Astrocyte (in vitro differentiated cells and primary cell): Measurements from ENCODE around the gene PLEKHA6. TPM values are rescaled to one million over a fixed set of nuclear protein-coding genes. Genes with fewer than 3 reads are reported as not detected.

Experiments used
- DNase-seq: peaks from one replicate; pipeline ENCODE4 v3.0.0-alpha.2; 2010; ENCODE audit warnings: low read depth
- FAIRE-seq: peaks from 2 replicates; lab custom pipeline; 2011; peaks lifted over from hg19 to GRCh38; lab: Jason Lieb, UNC
- H2AFZ ChIP-seq: 2 replicates; pipeline ENCODE4 v1.6.0; 2012; ENCODE audit warnings: low read depth, low read length, inconsistent platforms
- H3K27ac ChIP-seq: 2 replicates; pipeline ENCODE4 v1.5.1; 2011; ENCODE audit warnings: low read depth, low read length, inconsistent platforms
- H3K27me3 ChIP-seq: 2 replicates; pipeline ENCODE4 v1.6.0; 2011; ENCODE audit warnings: low read length, inconsistent platforms; ENCODE audit not compliant: insufficient read depth
- H3K36me3 ChIP-seq: 2 replicates; pipeline ENCODE4 v1.5.1; 2011; ENCODE audit warnings: low read length, inconsistent platforms; ENCODE audit not compliant: insufficient read depth
- H3K4me1 ChIP-seq: 2 replicates; pipeline ENCODE4 v1.5.1; 2011; ENCODE audit warnings: low read length, inconsistent platforms; ENCODE audit not compliant: insufficient read depth
- H3K4me2 ChIP-seq: 2 replicates; pipeline ENCODE4 v1.6.0; 2012; ENCODE audit warnings: low read length, inconsistent platforms
- H3K4me3 ChIP-seq: 2 replicates; pipeline ENCODE4 v1.5.1; 2011; ENCODE audit warnings: low read depth, mild to moderate bottlenecking, low read length, inconsistent platforms; ENCODE audit not compliant: insufficient read depth
- H3K79me2 ChIP-seq: 2 replicates; pipeline ENCODE4 v1.6.0; 2012; ENCODE audit warnings: mild to moderate bottlenecking, low read length, inconsistent platforms; ENCODE audit not compliant: insufficient read depth
- H3K9ac ChIP-seq: 2 replicates; pipeline ENCODE4 v1.6.0; 2012; ENCODE audit warnings: mild to moderate bottlenecking, low read length, inconsistent platforms
- H3K9me3 ChIP-seq: 2 replicates; pipeline ENCODE4 v1.5.1; 2012; ENCODE audit warnings: low read depth, mild to moderate bottlenecking, low read length, inconsistent platforms; ENCODE audit not compliant: insufficient read depth
- H4K20me1 ChIP-seq: 2 replicates; pipeline ENCODE4 v1.6.0; 2012; ENCODE audit warnings: low read length, inconsistent platforms; ENCODE audit not compliant: insufficient read depth
- H3K27ac Mint-ChIP-seq: one replicate; pipeline ENCODE4 v1.8.0; 2021; ENCODE audit warnings: mild to moderate bottlenecking, mixed read lengths; ENCODE audit not compliant: unreplicated experiment
- H3K27me3 Mint-ChIP-seq: one replicate; pipeline ENCODE4 v1.8.0; 2021; ENCODE audit warnings: low read depth, mixed read lengths; ENCODE audit not compliant: unreplicated experiment
- H3K36me3 Mint-ChIP-seq: one replicate; pipeline ENCODE4 v1.8.0; 2021; ENCODE audit warnings: low read depth, mixed read lengths; ENCODE audit not compliant: unreplicated experiment
- H3K4me1 Mint-ChIP-seq: one replicate; pipeline ENCODE4 v1.8.0; 2021; ENCODE audit warnings: low read depth, mixed read lengths; ENCODE audit not compliant: unreplicated experiment
- H3K4me3 Mint-ChIP-seq: one replicate; pipeline ENCODE4 v1.8.0; 2021; ENCODE audit warnings: mild to moderate bottlenecking, moderate library complexity, mixed read lengths; ENCODE audit not compliant: unreplicated experiment
- H3K9me3 Mint-ChIP-seq: one replicate; pipeline ENCODE4 v1.8.0; 2021; ENCODE audit warnings: mild to moderate bottlenecking, mixed read lengths; ENCODE audit not compliant: unreplicated experiment
- CTCF ChIP-seq: IDR thresholded peaks from 2 replicates; pipeline ENCODE4 v1.5.1; 2011; ENCODE audit warnings: low read depth, mild to moderate bottlenecking, inconsistent platforms, low read length, moderate library complexity; ENCODE audit not compliant: insufficient read depth
- EZH2 ChIP-seq: IDR thresholded peaks from 2 replicates; pipeline ENCODE4 v1.6.1; 2012; ENCODE audit warnings: mild to moderate bottlenecking, low read length, inconsistent platforms; ENCODE audit not compliant: insufficient read depth
- total RNA-seq: library from RNA; stranded (reverse); gene quantifications from 2 replicates; pipeline ENCODE4 v1.2.1, GENCODE V29; 2021

The PLEKHA6 gene
- total RNA-seq, 1 donor from 2014 or later: 1.5 TPM

GRCh38 chr1:204221271-204221670 lies 138.5 kb downstream of the PLEKHA6 start:
- H3K4me1 ChIP-seq: peaks cover 8% of the 10 kb centered on the region
- no peaks in the 10 kb centered on the region for H3K27me3 ChIP-seq
- peaks cover 37% of the 10 kb centered on the region for H3K27me3 Mint-ChIP-seq
- H3K27ac Mint-ChIP-seq: no peak overlapping the region
- H3K9me3 Mint-ChIP-seq: no peaks in the 10 kb centered on the region
- TF ChIP-seq CTCF: no peak
- no peak for TF ChIP-seq EZH2
- H3K4me1 Mint-ChIP-seq: no peaks in the 10 kb centered on the region
- no peak overlapping the region for H2AFZ ChIP-seq
- no peaks in the 10 kb centered on the region for H3K9me3 ChIP-seq
- no peak overlapping the region for H3K4me2 ChIP-seq
- DNase-seq: no peak
- no peaks in the 10 kb centered on the region for H3K36me3 ChIP-seq
- H3K4me3 ChIP-seq: no peak overlapping the region
- no peaks in the 10 kb centered on the region for H4K20me1 ChIP-seq
- peaks cover 2% of the 10 kb centered on the region for H3K36me3 Mint-ChIP-seq
- no peak overlapping the region for H3K9ac ChIP-seq
- no peak overlapping the region for H3K4me3 Mint-ChIP-seq
- FAIRE-seq: no peak
- no peaks in the 10 kb centered on the region for H3K79me2 ChIP-seq
- no peak overlapping the region for H3K27ac ChIP-seq

GRCh38 chr1:204219971-204220616 lies 139.6 kb downstream of the PLEKHA6 start:
- Histone ChIP-seq H3K79me2 (no peaks in the 10 kb centered on the region), H4K20me1 (no peaks in the 10 kb centered on the region), H3K36me3 (no peaks in the 10 kb centered on the region), H3K9ac (no peak overlapping the region), H3K27ac (no peak overlapping the region), H3K27me3 (no peaks in the 10 kb centered on the region), H3K4me2 (no peak overlapping the region), H2AFZ (no peak overlapping the region), H3K4me1 (peaks cover 5% of the 10 kb centered on the region), H3K4me3 (no peak overlapping the region), H3K9me3 (no peaks in the 10 kb centered on the region)
- Mint-ChIP-seq H3K9me3 (no peaks in the 10 kb centered on the region), H3K36me3 (peaks cover 2% of the 10 kb centered on the region), H3K4me1 (no peaks in the 10 kb centered on the region), H3K27ac (no peak overlapping the region), H3K4me3 (no peak overlapping the region), H3K27me3 (peaks cover 43% of the 10 kb centered on the region)
- FAIRE-seq: no peak
- no peak for TF ChIP-seq CTCF
- no peak for TF ChIP-seq EZH2
- no peak for DNase-seq

GRCh38 chr1:204218552-204218951 lies 141.2 kb downstream of the PLEKHA6 start:
- DNase-seq: no peak
- no peak overlapping the region for H3K4me3 Mint-ChIP-seq
- no peak overlapping the region for H3K4me2 ChIP-seq
- H3K27me3 Mint-ChIP-seq: peaks cover 50% of the 10 kb centered on the region
- H4K20me1 ChIP-seq: no peaks in the 10 kb centered on the region
- H3K79me2 ChIP-seq: no peaks in the 10 kb centered on the region
- H3K4me1 Mint-ChIP-seq: peaks cover 4% of the 10 kb centered on the region
- no peak for FAIRE-seq
- no peak overlapping the region for H3K9ac ChIP-seq
- TF ChIP-seq EZH2 (no peak), CTCF (no peak)
- H3K27ac ChIP-seq: no peak overlapping the region
- peaks cover 2% of the 10 kb centered on the region for H3K36me3 Mint-ChIP-seq
- peaks cover 4% of the 10 kb centered on the region for H3K4me1 ChIP-seq
- no peaks in the 10 kb centered on the region for H3K36me3 ChIP-seq
- no peak overlapping the region for H3K27ac Mint-ChIP-seq
- no peak overlapping the region for H3K4me3 ChIP-seq
- no peak overlapping the region for H2AFZ ChIP-seq
- H3K9me3 Mint-ChIP-seq: no peaks in the 10 kb centered on the region
- no peaks in the 10 kb centered on the region for H3K9me3 ChIP-seq
- H3K27me3 ChIP-seq: no peaks in the 10 kb centered on the region
